HG03103 (cell line): ENCODE measurements around the gene SLC26A8.
"Not testable (repeated sequence)": the region's sequence is repeated elsewhere in the genome, so short reads cannot be mapped to it uniquely, and the experiment has no call there.

Experiments
- ATAC-seq: cut with Tn5 transposase; IDR thresholded peaks from one replicate; pipeline ENCODE4 v1.9.1; 2021; ENCODE audit warnings: low read depth; ENCODE audit not compliant: unreplicated experiment

Gene SLC26A8

DNA sequence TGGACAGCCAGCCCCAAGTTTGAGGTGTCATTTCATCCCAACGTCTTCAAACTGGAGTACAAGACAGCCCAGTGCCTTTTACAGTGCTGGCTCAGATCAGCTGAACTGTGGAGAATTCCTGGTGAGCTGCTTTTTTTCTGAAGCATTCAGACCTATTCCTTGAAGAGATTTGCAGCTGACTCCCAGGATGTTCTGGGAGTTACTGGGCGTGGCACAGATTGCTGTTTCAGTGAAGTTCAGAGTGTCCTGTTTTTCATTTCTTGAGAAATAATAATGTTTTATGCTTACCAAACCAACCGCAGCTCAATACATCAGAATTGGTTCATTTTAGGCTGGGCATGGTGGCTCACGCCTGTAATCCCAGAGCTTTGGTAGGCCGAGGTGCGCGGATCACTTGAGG is 70.1 kb downstream of the SLC26A8 start:
- ATAC-seq: no peak

DNA sequence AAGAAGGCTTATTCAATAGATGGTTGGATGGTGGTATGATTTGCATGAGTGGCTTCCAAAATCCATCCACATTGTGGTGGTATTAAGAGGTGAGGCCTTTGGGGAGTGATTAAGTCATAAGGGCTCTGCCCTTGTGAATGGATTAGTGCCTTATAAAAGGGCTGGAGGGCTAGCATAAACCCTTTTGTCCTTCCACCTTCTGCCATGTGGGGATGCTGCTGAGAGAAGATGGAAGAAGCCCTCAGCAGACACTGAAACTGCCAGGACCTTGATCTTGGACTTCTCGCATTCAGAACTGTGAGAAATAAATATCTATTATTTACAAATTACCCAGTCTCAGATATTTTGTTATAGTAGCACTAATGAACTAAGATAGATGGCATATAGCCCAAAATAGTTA is 75.7 kb downstream of the SLC26A8 start:
- ATAC-seq: no peak

- ATAC-seq: no peak
Observed at GRCh38 chr6:35945650-35946025, 78.8 kb downstream of the SLC26A8 start.

DNA sequence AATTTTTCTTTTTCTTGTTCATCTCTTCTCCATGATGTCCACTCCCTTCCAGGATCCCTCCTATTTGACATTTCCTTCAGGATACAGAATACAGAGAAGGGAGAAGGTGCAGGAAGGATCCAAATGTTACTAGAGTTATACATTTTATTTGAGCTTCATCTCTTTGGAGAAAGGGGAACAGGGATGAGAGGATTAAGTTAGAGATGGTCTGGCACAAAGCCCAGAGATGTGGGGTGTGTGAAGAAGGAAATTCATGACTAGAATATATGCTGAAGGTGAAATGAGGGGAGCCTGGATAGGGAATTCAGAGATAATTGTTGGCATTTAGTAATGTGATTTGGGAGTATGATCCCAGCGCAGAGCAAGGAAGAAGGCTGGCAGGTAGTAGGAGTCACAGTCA is 81.1 kb downstream of the SLC26A8 start:
- no peak for ATAC-seq

GRCh38 chr6:35942355-35942754 is 82.1 kb downstream of the SLC26A8 start:
- ATAC-seq: no peak

- not testable (repeated sequence) for ATAC-seq
Observed at GRCh38 chr6:35941170-35941569, 83.3 kb downstream of the SLC26A8 start.

GRCh38 chr6:35940014-35940413 is 84.4 kb downstream of the SLC26A8 start:
- ATAC-seq: not testable (repeated sequence)

- not testable (repeated sequence) for ATAC-seq
Observed at GRCh38 chr6:35939259-35939658, 85.2 kb downstream of the SLC26A8 start.

DNA sequence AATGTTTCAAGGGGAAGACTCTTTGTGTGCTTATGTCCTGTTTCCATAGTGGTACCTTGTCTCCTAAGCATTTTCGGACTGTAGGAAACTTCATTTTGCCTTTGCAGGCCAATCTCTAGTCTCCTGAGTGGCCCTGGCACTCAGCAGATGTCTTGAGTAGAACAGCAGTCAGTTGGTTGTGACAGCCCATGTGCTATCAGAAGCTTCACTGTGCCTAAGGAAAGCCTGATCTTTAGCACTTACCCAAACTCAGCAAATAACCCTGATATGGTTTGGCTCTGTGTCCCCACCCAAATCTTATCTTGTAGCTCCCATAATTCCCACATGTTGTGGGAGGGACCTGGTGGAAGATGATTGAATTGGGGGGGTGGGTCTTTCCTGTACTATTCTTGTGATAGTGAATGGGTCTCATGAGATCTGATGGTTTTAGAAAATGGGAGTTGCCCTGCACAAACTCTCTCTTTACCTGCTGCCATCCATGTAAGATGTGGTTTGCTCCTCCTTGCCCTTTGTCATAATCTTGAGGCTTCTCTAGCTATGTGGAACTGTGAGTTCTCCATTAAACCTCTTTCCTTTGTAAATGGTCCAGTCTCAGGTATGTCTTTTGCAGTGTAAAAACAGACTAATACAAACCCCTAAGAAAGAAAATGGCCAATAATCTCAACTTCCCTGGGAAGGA is 87.6 kb downstream of the SLC26A8 start:
- ATAC-seq: no peak

GRCh38 chr6:35935469-35935868 is 89.0 kb downstream of the SLC26A8 start:
- no peak for ATAC-seq

DNA sequence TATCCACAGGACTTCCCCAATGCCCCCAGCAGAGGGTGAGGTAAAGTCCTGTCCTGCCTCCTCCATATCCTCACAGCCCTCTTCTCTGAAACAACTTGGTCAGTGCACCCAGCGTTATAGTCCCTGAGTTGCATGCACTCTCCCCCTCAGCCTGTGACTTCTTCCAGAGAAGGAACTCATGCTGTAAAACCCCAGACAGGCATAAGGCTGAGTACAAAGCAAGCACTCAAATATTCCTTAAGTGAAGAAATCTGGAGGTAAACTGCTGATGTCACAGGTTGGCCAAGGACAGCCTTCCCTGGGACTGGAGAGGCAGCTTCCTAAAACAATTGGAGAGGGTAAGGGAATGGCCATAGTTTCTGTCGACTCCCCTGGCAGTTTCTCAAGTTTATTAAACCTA is 90.6 kb downstream of the SLC26A8 start:
- ATAC-seq: no peak

DNA sequence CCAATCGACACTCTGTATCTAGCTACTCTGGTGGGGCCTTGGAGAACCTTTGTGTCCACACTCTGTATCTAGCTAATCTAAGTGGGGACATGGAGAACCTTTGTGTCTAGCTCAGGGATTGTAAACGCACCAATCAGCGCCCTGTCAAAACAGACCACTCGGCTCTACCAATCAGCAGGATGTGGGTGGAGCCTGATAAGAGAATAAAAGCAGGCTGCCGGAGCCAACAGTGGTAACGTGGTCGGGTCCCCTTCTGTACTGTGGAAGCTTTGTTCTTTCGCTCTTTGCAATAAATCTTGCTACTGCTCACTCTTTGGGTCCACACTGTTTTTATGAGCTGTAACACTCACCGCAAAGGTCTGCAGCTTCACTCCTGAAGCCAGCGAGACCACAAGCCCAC is 92.6 kb downstream of the SLC26A8 start:
- not testable (repeated sequence) for ATAC-seq

- ATAC-seq: no peak
Observed at GRCh38 chr6:35931120-35931561, 93.3 kb downstream of the SLC26A8 start.

DNA sequence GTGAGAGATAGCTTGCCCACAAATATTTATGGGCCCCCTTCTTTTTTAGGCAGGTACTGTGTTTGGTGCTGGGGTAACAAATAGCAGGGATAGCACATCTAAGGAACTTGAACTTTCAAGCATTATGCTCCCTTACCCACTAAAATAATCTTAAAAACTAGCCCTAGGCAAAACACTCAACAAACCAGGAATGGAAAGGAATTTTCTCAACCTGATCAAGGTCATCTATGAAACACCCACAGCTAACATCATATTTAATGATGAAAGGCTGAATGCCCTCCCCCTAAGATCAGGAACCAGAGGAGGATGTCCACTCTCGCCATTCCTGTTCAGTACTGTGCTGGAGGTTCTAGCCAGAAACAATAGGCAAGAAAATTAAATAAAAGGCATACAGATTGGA is 94.8 kb downstream of the SLC26A8 start:
- no peak for ATAC-seq

- ATAC-seq: no peak
Observed at GRCh38 chr6:35926509-35927215, 97.8 kb downstream of the SLC26A8 start.

DNA sequence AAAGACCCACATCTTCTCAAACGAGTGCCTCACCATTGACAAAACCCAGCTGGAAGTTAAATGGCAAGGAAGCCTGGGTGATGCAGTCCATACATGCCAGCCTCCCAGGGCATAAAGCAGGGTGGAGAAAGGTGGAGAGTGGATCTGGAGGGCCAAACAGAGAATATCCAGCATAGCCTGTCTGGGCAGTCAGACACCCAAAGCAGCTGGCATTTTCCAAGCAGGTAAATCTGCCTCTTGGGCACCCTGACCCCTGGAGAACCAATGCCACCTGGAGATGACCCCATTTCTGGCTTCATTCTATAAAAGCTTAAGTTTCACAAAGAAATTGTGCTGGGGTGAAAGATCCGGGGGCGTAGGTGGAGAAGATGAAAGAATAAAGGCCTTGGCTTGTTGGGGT is 98.5 kb downstream of the SLC26A8 start:
- no peak for ATAC-seq

DNA sequence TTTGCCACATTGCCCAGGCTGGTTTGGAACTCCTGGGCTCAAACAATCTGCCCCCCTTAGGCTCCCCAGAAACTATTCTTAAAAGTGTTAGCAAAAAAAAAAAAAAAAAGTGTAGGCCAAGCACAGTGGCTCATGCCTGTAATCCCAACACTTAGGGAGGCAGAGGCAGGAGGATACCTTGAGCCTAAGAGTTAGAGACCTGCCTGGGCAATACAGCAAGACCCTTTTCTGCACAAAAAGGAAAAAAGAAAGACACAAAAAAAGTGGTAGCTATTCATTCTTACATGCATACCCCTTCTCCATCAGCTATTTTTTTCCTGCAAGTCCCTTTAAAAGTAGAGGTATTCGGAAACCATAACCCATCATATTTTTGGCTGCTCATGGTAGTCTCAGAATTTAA is 100.3 kb downstream of the SLC26A8 start:
- no peak for ATAC-seq

GRCh38 chr6:35922139-35922554 is 102.3 kb downstream of the SLC26A8 start:
- no peak for ATAC-seq

GRCh38 chr6:35920793-35921732 is 103.4 kb downstream of the SLC26A8 start, which contains the start of gene SRPK1:
SRPK1 (minus strand) TSS chr6:35921098; CDS start chr6:35921056, 42 bp downstream.
- peak; percentile 62 for ATAC-seq

DNA sequence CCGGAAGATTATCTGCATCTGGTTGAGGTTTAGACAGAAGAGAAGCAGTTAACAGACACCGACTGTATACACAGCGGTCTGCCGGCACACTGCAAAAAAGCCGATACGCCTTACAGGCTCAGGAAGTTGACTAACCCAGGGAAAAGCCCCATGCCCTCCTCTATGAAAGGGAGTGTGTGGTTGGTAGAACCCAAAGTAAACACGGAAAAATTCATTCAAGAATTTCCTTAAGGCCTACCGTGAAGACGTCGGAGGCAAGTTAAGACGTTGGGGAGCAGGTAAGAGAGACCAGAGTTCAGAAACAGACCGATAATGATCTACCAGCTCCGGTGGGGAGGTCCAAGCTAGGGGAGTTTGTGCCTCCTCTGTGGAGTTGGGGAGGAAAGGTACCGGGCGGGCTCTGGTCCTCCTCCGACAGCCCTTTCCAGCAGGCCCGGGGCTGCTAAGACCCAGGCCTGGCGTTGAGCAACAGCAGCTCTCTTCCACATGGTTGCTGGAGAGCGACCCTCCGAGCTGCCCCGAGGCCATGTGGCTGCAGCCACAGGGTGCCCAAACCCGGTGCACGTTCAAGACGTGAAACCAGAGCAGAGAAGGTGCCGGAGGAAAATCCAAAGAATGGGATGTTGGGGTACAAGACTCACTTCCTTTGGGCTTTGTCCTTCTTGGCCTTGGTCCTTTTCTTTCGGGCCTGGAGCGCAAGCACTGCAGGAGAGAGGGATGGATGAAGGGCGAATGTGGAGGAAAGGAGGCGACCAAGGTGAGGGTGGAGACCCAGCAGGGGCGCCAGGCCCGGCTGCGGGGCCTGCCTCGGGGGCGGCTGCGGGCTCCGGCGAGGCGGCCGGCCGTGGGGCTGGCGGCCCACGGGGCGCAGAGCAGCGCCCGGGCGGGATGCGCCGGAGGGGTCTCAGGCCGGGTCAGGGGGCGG is 104.4 kb downstream of the SLC26A8 start:
- ATAC-seq: peak; percentile 20
